GM23338 (cell line): Measurements from ENCODE around the gene PLOD2.

Source experiments
- EZH2 ChIP-seq: fragments of 200-600 bp; sonication (generic); IDR thresholded peaks from one replicate; pipeline ENCODE4 v1.8.0; 2017; ENCODE audit warnings: antibody characterized with exemption, mild to moderate bottlenecking, low read depth; ENCODE audit not compliant: unreplicated experiment
- EZH2phosphoT487 ChIP-seq: fragments of 200-600 bp; sonication (generic); IDR thresholded peaks from one replicate; pipeline ENCODE4 v1.8.1; 2018; ENCODE audit warnings: antibody characterized with exemption; ENCODE audit not compliant: unreplicated experiment
- POLR2AphosphoS5 ChIP-seq: IDR thresholded peaks from 2 replicates; pipeline ENCODE4 v1.6.1; 2016; ENCODE audit warnings: antibody characterized with exemption, low read depth
- ZNF114 ChIP-seq: fragments of 250-450 bp; sonication (Bioruptor Pico); IDR thresholded peaks from 2 replicates; pipeline ENCODE4 v1.5.0; 2020; ENCODE audit warnings: mild to moderate bottlenecking, moderate library complexity
- TF ChIP-seq, protein P1 (sequence below), 2 experiments: fragments of 200-600 bp in 1 of 2; sonication (generic) in 1 of 2; conservative IDR thresholded peaks; 2 replicates each; pipeline versions ENCODE4 v1.5.1 to v1.6.1; 2016 to 2017; ENCODE audit warnings: antibody characterized with exemption in 2 of 2, low read depth in 2 of 2, mild to moderate bottlenecking in 2 of 2, moderate library complexity in 1 of 2
- TF ChIP-seq, protein P2 (sequence below): IDR thresholded peaks from one replicate; pipeline ENCODE4 v1.6.1; 2018; ENCODE audit warnings: antibody characterized with exemption; ENCODE audit not compliant: unreplicated experiment

DNA sequence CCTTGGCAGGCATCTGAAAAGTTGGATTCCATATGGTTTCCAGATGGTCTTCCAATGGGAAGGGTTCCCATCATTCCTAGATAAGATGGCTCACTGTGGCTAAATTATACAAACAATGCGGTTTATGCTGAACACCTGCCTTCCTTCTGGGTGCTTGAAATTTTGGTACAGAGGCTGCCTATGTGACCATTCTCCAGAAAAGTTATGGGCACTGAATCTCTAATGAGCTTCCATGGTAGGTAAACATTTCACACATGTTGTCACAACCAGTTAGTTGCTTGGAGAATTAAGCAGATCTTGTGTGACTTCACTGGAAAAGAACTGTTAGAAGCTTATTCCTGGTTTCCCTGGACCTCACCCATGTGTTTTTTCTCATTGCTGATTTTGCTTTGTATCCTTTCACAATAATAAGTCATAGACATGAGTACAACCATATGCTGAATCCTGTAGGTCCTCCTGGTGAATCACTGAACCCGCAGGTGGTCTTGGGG is 30.1 kb downstream of the PLOD2 start:
- TF ChIP-seq EZH2 (no peak), EZH2phosphoT487 (no peak), ZNF114 (CRISPR knock-in tag) (no peak), POLR2AphosphoS5 (no peak)
- TF ChIP-seq, protein P1, sequence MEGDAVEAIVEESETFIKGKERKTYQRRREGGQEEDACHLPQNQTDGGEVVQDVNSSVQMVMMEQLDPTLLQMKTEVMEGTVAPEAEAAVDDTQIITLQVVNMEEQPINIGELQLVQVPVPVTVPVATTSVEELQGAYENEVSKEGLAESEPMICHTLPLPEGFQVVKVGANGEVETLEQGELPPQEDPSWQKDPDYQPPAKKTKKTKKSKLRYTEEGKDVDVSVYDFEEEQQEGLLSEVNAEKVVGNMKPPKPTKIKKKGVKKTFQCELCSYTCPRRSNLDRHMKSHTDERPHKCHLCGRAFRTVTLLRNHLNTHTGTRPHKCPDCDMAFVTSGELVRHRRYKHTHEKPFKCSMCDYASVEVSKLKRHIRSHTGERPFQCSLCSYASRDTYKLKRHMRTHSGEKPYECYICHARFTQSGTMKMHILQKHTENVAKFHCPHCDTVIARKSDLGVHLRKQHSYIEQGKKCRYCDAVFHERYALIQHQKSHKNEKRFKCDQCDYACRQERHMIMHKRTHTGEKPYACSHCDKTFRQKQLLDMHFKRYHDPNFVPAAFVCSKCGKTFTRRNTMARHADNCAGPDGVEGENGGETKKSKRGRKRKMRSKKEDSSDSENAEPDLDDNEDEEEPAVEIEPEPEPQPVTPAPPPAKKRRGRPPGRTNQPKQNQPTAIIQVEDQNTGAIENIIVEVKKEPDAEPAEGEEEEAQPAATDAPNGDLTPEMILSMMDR (conservative IDR thresholded peaks at IDR 0.05; ENCODE audit: low read depth in 2 of 2) = no peak
- TF ChIP-seq, protein P2, sequence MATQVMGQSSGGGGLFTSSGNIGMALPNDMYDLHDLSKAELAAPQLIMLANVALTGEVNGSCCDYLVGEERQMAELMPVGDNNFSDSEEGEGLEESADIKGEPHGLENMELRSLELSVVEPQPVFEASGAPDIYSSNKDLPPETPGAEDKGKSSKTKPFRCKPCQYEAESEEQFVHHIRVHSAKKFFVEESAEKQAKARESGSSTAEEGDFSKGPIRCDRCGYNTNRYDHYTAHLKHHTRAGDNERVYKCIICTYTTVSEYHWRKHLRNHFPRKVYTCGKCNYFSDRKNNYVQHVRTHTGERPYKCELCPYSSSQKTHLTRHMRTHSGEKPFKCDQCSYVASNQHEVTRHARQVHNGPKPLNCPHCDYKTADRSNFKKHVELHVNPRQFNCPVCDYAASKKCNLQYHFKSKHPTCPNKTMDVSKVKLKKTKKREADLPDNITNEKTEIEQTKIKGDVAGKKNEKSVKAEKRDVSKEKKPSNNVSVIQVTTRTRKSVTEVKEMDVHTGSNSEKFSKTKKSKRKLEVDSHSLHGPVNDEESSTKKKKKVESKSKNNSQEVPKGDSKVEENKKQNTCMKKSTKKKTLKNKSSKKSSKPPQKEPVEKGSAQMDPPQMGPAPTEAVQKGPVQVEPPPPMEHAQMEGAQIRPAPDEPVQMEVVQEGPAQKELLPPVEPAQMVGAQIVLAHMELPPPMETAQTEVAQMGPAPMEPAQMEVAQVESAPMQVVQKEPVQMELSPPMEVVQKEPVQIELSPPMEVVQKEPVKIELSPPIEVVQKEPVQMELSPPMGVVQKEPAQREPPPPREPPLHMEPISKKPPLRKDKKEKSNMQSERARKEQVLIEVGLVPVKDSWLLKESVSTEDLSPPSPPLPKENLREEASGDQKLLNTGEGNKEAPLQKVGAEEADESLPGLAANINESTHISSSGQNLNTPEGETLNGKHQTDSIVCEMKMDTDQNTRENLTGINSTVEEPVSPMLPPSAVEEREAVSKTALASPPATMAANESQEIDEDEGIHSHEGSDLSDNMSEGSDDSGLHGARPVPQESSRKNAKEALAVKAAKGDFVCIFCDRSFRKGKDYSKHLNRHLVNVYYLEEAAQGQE = no peak
